Central memory CD8-positive, alpha-beta T cell (primary cell): Measurements from ENCODE around the gene SCARB1.

Experiments
- ATAC-seq: fragments of 150-1000 bp; cut with Tn5 transposase; replicated peaks from 2 replicates; pipeline ENCODE4 v1.10.0; 2022; ENCODE audit warnings: mild to moderate bottlenecking, moderate FRiP score, moderate number of reproducible peaks; ENCODE audit not compliant: poor library complexity, severe bottlenecking; ENCODE audit errors: extremely low read depth
- DNase-seq, 2 donors: peaks; one replicate each; pipeline ENCODE4 v3.0.0; 2021; ENCODE audit warnings: low spot score in 2 of 2
- H3K27ac Mint-ChIP-seq: one replicate; pipeline ENCODE4 v1.8.0; 2022; ENCODE audit warnings: low read depth, mild to moderate bottlenecking, moderate library complexity, mixed read lengths
- H3K27me3 Mint-ChIP-seq: one replicate; pipeline ENCODE4 v1.8.0; 2022; ENCODE audit warnings: mixed read lengths
- H3K36me3 Mint-ChIP-seq: one replicate; pipeline ENCODE4 v1.8.0; 2022; ENCODE audit warnings: mild to moderate bottlenecking, moderate library complexity, mixed read lengths; ENCODE audit not compliant: insufficient read depth
- H3K4me1 Mint-ChIP-seq: one replicate; pipeline ENCODE4 v1.8.0; 2022; ENCODE audit warnings: mixed read lengths
- H3K4me3 Mint-ChIP-seq: one replicate; pipeline ENCODE4 v1.8.0; 2022; ENCODE audit warnings: mild to moderate bottlenecking, moderate library complexity, mixed read lengths
- H3K9me3 Mint-ChIP-seq: one replicate; pipeline ENCODE4 v1.8.0; 2022; ENCODE audit warnings: mixed read lengths

SCARB1 gene

GRCh38 chr12:124771462-124772288, 92.0 kb downstream of the SCARB1 start:
- H3K36me3 Mint-ChIP-seq, result peaks cover 7% of the 10 kb centered on the region
- peaks cover 38% of the 10 kb centered on the region for H3K4me1 Mint-ChIP-seq
- no peaks in the 10 kb centered on the region for H3K9me3 Mint-ChIP-seq
- H3K27me3 Mint-ChIP-seq, result peaks cover 38% of the 10 kb centered on the region
- H3K4me3 Mint-ChIP-seq, result no peak overlapping the region
- ATAC-seq, result no peak
- DNase-seq, result peak; percentile 62 to 80
- H3K27ac Mint-ChIP-seq, result no peak overlapping the region

GRCh38 chr12:124770728-124771127, 92.9 kb downstream of the SCARB1 start:
- Mint-ChIP-seq H3K27me3 (peaks cover 38% of the 10 kb centered on the region), H3K36me3 (peaks cover 7% of the 10 kb centered on the region), H3K4me1 (peaks cover 38% of the 10 kb centered on the region), H3K9me3 (no peaks in the 10 kb centered on the region), H3K27ac (no peak overlapping the region), H3K4me3 (no peak overlapping the region)
- DNase-seq (no peak), ATAC-seq (no peak)

- peaks cover 8% of the 10 kb centered on the region for H3K36me3 Mint-ChIP-seq
- H3K4me1 Mint-ChIP-seq, result peaks cover 33% of the 10 kb centered on the region
- ATAC-seq (no peak), DNase-seq (no peak)
- H3K4me3 Mint-ChIP-seq, result no peak overlapping the region
- H3K27ac Mint-ChIP-seq, result no peak overlapping the region
- H3K27me3 Mint-ChIP-seq, result peaks cover 38% of the 10 kb centered on the region
- H3K9me3 Mint-ChIP-seq, result no peaks in the 10 kb centered on the region
Observed at GRCh38 chr12:124769881-124770512, 93.7 kb downstream of the SCARB1 start.

- Mint-ChIP-seq H3K4me3 (no peak overlapping the region), H3K27me3 (peaks cover 38% of the 10 kb centered on the region), H3K4me1 (peaks cover 26% of the 10 kb centered on the region), H3K36me3 (peaks cover 10% of the 10 kb centered on the region), H3K27ac (no peak overlapping the region), H3K9me3 (no peaks in the 10 kb centered on the region)
- no peak for DNase-seq
- no peak for ATAC-seq
Observed at GRCh38 chr12:124769163-124769530, 94.5 kb downstream of the SCARB1 start.

- Mint-ChIP-seq H3K4me1 (peaks cover 25% of the 10 kb centered on the region), H3K9me3 (no peaks in the 10 kb centered on the region), H3K4me3 (no peak overlapping the region), H3K27me3 (peaks cover 38% of the 10 kb centered on the region), H3K36me3 (peaks cover 13% of the 10 kb centered on the region), H3K27ac (no peak overlapping the region)
- ATAC-seq (no peak), DNase-seq (no peak)
Observed at GRCh38 chr12:124768452-124769162, 95.1 kb downstream of the SCARB1 start.

GRCh38 chr12:124767066-124767821, 96.4 kb downstream of the SCARB1 start:
- ATAC-seq (peak; percentile 67), DNase-seq (peak; percentile 79 to 80)
- Mint-ChIP-seq H3K9me3 (no peaks in the 10 kb centered on the region), H3K36me3 (peaks cover 14% of the 10 kb centered on the region), H3K27ac (peak overlapping the region; percentile 84), H3K27me3 (peaks cover 31% of the 10 kb centered on the region), H3K4me3 (peak overlapping the region; percentile 59), H3K4me1 (peaks cover 26% of the 10 kb centered on the region)

- Mint-ChIP-seq H3K27ac (peak overlapping the region; percentile 84), H3K4me3 (peak overlapping the region; percentile 59), H3K9me3 (no peaks in the 10 kb centered on the region)
Observed at GRCh38 chr12:124766727-124767065, 97.0 kb downstream of the SCARB1 start.

GRCh38 chr12:124765581-124766489, 97.8 kb downstream of the SCARB1 start:
- peaks cover 24% of the 10 kb centered on the region for H3K4me1 Mint-ChIP-seq
- no peaks in the 10 kb centered on the region for H3K9me3 Mint-ChIP-seq
- no peak for ATAC-seq
- peaks cover 13% of the 10 kb centered on the region for H3K36me3 Mint-ChIP-seq
- no peak overlapping the region for H3K4me3 Mint-ChIP-seq
- peaks cover 21% of the 10 kb centered on the region for H3K27me3 Mint-ChIP-seq
- H3K27ac Mint-ChIP-seq, result no peak overlapping the region
- no peak for DNase-seq

More at GRCh38 chr12:124766727-124767065, 97.0 kb downstream of the SCARB1 start:
- ATAC-seq (no peak), DNase-seq (no peak)
- Mint-ChIP-seq H3K36me3 (peaks cover 14% of the 10 kb centered on the region), H3K4me1 (peaks cover 26% of the 10 kb centered on the region), H3K27me3 (peaks cover 25% of the 10 kb centered on the region)

GRCh38 chr12:124764870-124765580, 98.6 kb downstream of the SCARB1 start:
- no peak overlapping the region for H3K27ac Mint-ChIP-seq
- ATAC-seq (no peak), DNase-seq (no peak)
- H3K4me3 Mint-ChIP-seq, result no peak overlapping the region
- no peaks in the 10 kb centered on the region for H3K9me3 Mint-ChIP-seq
- peaks cover 21% of the 10 kb centered on the region for H3K27me3 Mint-ChIP-seq
- H3K36me3 Mint-ChIP-seq, result peaks cover 13% of the 10 kb centered on the region
- H3K4me1 Mint-ChIP-seq, result peaks cover 24% of the 10 kb centered on the region

- H3K36me3 Mint-ChIP-seq, result peaks cover 13% of the 10 kb centered on the region
- DNase-seq (no peak), ATAC-seq (no peak)
Observed at GRCh38 chr12:124764451-124764850, 99.2 kb downstream of the SCARB1 start.

GRCh38 chr12:124763594-124763979, 100.1 kb downstream of the SCARB1 start:
- Mint-ChIP-seq H3K4me1 (peaks cover 32% of the 10 kb centered on the region), H3K27ac (peak overlapping the region; percentile 59), H3K36me3 (peaks cover 13% of the 10 kb centered on the region), H3K4me3 (no peak overlapping the region), H3K9me3 (no peaks in the 10 kb centered on the region), H3K27me3 (peaks cover 23% of the 10 kb centered on the region)
- ATAC-seq (peak; percentile 65), DNase-seq (peak in 1 of 2 donors; percentile 27)

More at GRCh38 chr12:124764451-124764850, 99.2 kb downstream of the SCARB1 start:
- no peak overlapping the region for H3K4me3 Mint-ChIP-seq
- no peak overlapping the region for H3K27ac Mint-ChIP-seq
- H3K9me3 Mint-ChIP-seq, result no peaks in the 10 kb centered on the region
- peaks cover 21% of the 10 kb centered on the region for H3K27me3 Mint-ChIP-seq
- peaks cover 30% of the 10 kb centered on the region for H3K4me1 Mint-ChIP-seq
